OCI-LY1 (cell line): ENCODE data around the gene WNT7B.

Source experiments
- H2AFZ ChIP-seq: fragments of 200-600 bp; sonication (generic), shearing (Covaris generic); 2 replicates; pipeline ENCODE4 v1.6.0; 2014; ENCODE audit warnings: antibody characterized with exemption, mild to moderate bottlenecking, low read length
- H3F3A ChIP-seq: fragments of 200-600 bp; sonication (generic), shearing (Covaris generic); 2 replicates; pipeline ENCODE4 v1.6.0; 2014; ENCODE audit warnings: mild to moderate bottlenecking, antibody characterized with exemption, low read length, moderate library complexity; ENCODE audit not compliant: insufficient read depth
- H3K27ac ChIP-seq: fragments of 200-600 bp; sonication (generic); 2 replicates; pipeline ENCODE4 v1.5.1; 2014; ENCODE audit warnings: low read length, mixed run types, mild to moderate bottlenecking, low read depth; ENCODE audit not compliant: poor library complexity, severe bottlenecking
- H3K27me3 ChIP-seq: fragments of 200-600 bp; sonication (generic); 2 replicates; pipeline ENCODE4 v1.6.0; 2014; ENCODE audit warnings: antibody characterized with exemption, mild to moderate bottlenecking, low read length, moderate library complexity; ENCODE audit not compliant: insufficient read depth
- H3K36me3 ChIP-seq: fragments of 200-600 bp; sonication (generic); 2 replicates; pipeline ENCODE4 v1.6.1; 2014; ENCODE audit warnings: mild to moderate bottlenecking, antibody characterized with exemption, low read length, moderate library complexity, mixed read lengths; ENCODE audit not compliant: insufficient read depth
- H3K4me1 ChIP-seq: fragments of 200-600 bp; sonication (generic); 2 replicates; pipeline ENCODE4 v1.5.1; 2014; ENCODE audit warnings: mild to moderate bottlenecking, low read length, moderate library complexity; ENCODE audit not compliant: insufficient read depth, severe bottlenecking
- H3K4me2 ChIP-seq: fragments of 200-600 bp; sonication (generic), shearing (Covaris generic); 2 replicates; pipeline ENCODE4 v1.6.1; 2014; ENCODE audit warnings: low read length
- H3K4me3 ChIP-seq: fragments of 200-600 bp; sonication (generic); 2 replicates; pipeline ENCODE4 v1.5.1; 2014; ENCODE audit warnings: low read length, low read depth, mild to moderate bottlenecking, mixed read lengths; ENCODE audit not compliant: poor library complexity, severe bottlenecking
- H3K79me2 ChIP-seq: fragments of 200-600 bp; shearing (Covaris generic); 2 replicates; pipeline ENCODE4 v1.6.1; 2016; ENCODE audit warnings: mixed run types, low read length, mixed read lengths; ENCODE audit not compliant: insufficient read depth
- H3K9ac ChIP-seq: fragments of 200-600 bp; sonication (generic), shearing (Covaris generic); 2 replicates; pipeline ENCODE4 v1.6.1; 2014; ENCODE audit warnings: mild to moderate bottlenecking, low read length, mixed read lengths
- H3K9me2 ChIP-seq: fragments of 200-600 bp; sonication (generic), shearing (Covaris generic); 2 replicates; pipeline ENCODE4 v1.6.1; 2014; ENCODE audit warnings: low read depth, mild to moderate bottlenecking, low read length, mixed read lengths
- H3K9me3 ChIP-seq: fragments of 200-600 bp; shearing (Covaris generic); 2 replicates; pipeline ENCODE4 v1.6.1; 2014; ENCODE audit warnings: low read length, mixed read lengths
- H4K20me1 ChIP-seq: fragments of 200-600 bp; sonication (generic), shearing (Covaris generic); 2 replicates; pipeline ENCODE4 v1.6.0; 2016; ENCODE audit warnings: mild to moderate bottlenecking, low read length; ENCODE audit not compliant: insufficient read depth
- CTCF ChIP-seq: fragments of 200-600 bp; sonication (generic), shearing (Covaris generic); IDR thresholded peaks from 2 replicates; pipeline ENCODE4 v1.5.1; 2017; ENCODE audit warnings: mild to moderate bottlenecking, antibody characterized with exemption, low read length, moderate library complexity, mixed read lengths
- EZH2 ChIP-seq: fragments of 200-600 bp; sonication (generic), shearing (Covaris generic); IDR thresholded peaks from 2 replicates; pipeline ENCODE4 v1.8.0; 2017; ENCODE audit warnings: borderline replicate concordance, mixed run types, mild to moderate bottlenecking, antibody characterized with exemption, low read length, moderate library complexity, mixed read lengths

WNT7B gene

GRCh38 chr22:45929649-45930048 lies 47.3 kb downstream of the WNT7B start:
- Histone ChIP-seq H3K79me2 (no peaks in the 10 kb centered on the region), H3K27ac (no peak overlapping the region), H3K27me3 (no peaks in the 10 kb centered on the region; the same call in 1 of the 2 replicates), H3F3A (no peaks in the 10 kb centered on the region), H3K4me2 (no peak overlapping the region), H3K4me1 (no peaks in the 10 kb centered on the region), H3K9me2 (no peaks in the 10 kb centered on the region), H3K9me3 (no peaks in the 10 kb centered on the region), H3K4me3 (no peak overlapping the region), H3K36me3 (no peaks in the 10 kb centered on the region), H4K20me1 (no peaks in the 10 kb centered on the region), H2AFZ (no peak overlapping the region), H3K9ac (no peak overlapping the region)
- TF ChIP-seq EZH2 (no peak), CTCF (no peak)

- no peaks in the 10 kb centered on the region for H3K4me1 ChIP-seq
- no peaks in the 10 kb centered on the region for H4K20me1 ChIP-seq
- no peak overlapping the region for H3K4me2 ChIP-seq
- no peak overlapping the region for H3K9ac ChIP-seq
- TF ChIP-seq CTCF = no peak
- TF ChIP-seq EZH2 = no peak
- no peaks in the 10 kb centered on the region for H3F3A ChIP-seq
- H3K27me3 ChIP-seq = no peaks in the 10 kb centered on the region; the same call in 1 of the 2 replicates
- H3K9me3 ChIP-seq = no peaks in the 10 kb centered on the region
- no peak overlapping the region for H3K27ac ChIP-seq
- H3K4me3 ChIP-seq = no peak overlapping the region
- H3K9me2 ChIP-seq = no peaks in the 10 kb centered on the region
- H3K79me2 ChIP-seq = no peaks in the 10 kb centered on the region
- H3K36me3 ChIP-seq = no peaks in the 10 kb centered on the region
- H2AFZ ChIP-seq = no peak overlapping the region
Measured at GRCh38 chr22:45928726-45929368, 48.1 kb downstream of the WNT7B start.

- no peak for TF ChIP-seq CTCF
- no peak for TF ChIP-seq EZH2
- no peaks in the 10 kb centered on the region for H3K4me1 ChIP-seq
- H3K27ac ChIP-seq = no peak overlapping the region
Measured at GRCh38 chr22:45927059-45927458, 49.9 kb downstream of the WNT7B start.

More at GRCh38 chr22:45927059-45927458, 49.9 kb downstream of the WNT7B start:
- Histone ChIP-seq H3K27me3 (no peaks in the 10 kb centered on the region; the same call in 1 of the 2 replicates), H3K9ac (no peak overlapping the region), H3K9me3 (no peaks in the 10 kb centered on the region), H3K4me3 (no peak overlapping the region), H3K79me2 (no peaks in the 10 kb centered on the region), H3K9me2 (no peaks in the 10 kb centered on the region), H4K20me1 (no peaks in the 10 kb centered on the region), H3F3A (no peaks in the 10 kb centered on the region), H3K4me2 (no peak overlapping the region), H3K36me3 (no peaks in the 10 kb centered on the region), H2AFZ (no peak overlapping the region)
